Kidney (tissue), 14 donors: Measurements from ENCODE around the gene ATF7. TPM values are rescaled to one million over a fixed set of nuclear protein-coding genes. Genes with fewer than 3 reads are reported as not detected.

ENCODE experiments used
- DNase-seq, 5 donors: peaks; one replicate each; pipeline ENCODE4 v3.0.0-alpha.2; 2013 to 2020
- FAIRE-seq: peaks from 2 replicates; lab custom pipeline; 2012; peaks lifted over from hg19 to GRCh38; lab: Jason Lieb, UNC
- H3K27ac ChIP-seq, 2 donors: one replicate each; pipeline ENCODE4 v1.7.0; 2013; ENCODE audit warnings: low read depth in 2 of 2, low read length in 2 of 2, inconsistent platforms in 1 of 2
- H3K27me3 ChIP-seq: one replicate; pipeline ENCODE4 v1.7.1; 2013; ENCODE audit warnings: low read length, inconsistent platforms; ENCODE audit not compliant: control insufficient read depth, insufficient read depth
- H3K36me3 ChIP-seq, 3 donors: one replicate each; pipeline versions ENCODE4 v1.7.0 to v1.7.1; 2013; ENCODE audit warnings: low read length in 3 of 3, control low read depth in 1 of 3, inconsistent platforms in 1 of 3; ENCODE audit not compliant: insufficient read depth in 3 of 3, control insufficient read depth in 2 of 3
- H3K4me1 ChIP-seq, 3 donors: one replicate each; pipeline versions ENCODE4 v1.7.0 to v1.7.1; 2013; ENCODE audit warnings: low read length in 3 of 3, inconsistent platforms in 1 of 3, low read depth in 1 of 3; ENCODE audit not compliant: control insufficient read depth in 2 of 3, insufficient read depth in 2 of 3
- H3K4me3 ChIP-seq, 3 donors: one replicate each; pipeline versions ENCODE4 v1.7.0 to v1.8.1; 2013; ENCODE audit warnings: low read length in 3 of 3, control low read depth in 1 of 3, inconsistent platforms in 1 of 3
- H3K9ac ChIP-seq, 3 donors: one replicate each; pipeline versions ENCODE4 v1.7.0 to v1.7.1; 2013; ENCODE audit warnings: low read length in 3 of 3, control low read depth in 1 of 3, inconsistent platforms in 1 of 3
- H3K9me3 ChIP-seq, 3 donors: one replicate each; pipeline versions ENCODE4 v1.7.0 to v1.7.1; 2013; ENCODE audit warnings: low read length in 3 of 3, control low read depth in 1 of 3, inconsistent platforms in 1 of 3; ENCODE audit not compliant: control insufficient read depth in 2 of 3, insufficient read depth in 1 of 3
- intact Hi-C: fragments of 100-400 bp; cut with DNase I; formaldehyde crosslinking; loops from one replicate; pipeline ENCODE4 v1.11.1; 2022
- polyA plus RNA-seq: library from polyadenylated mRNA; stranded (reverse); fragments of 350-450 nt; fragmentation: Illumina TruSeq; extraction: RNeasy Lipid Tissue Mini Kit (QIAGEN cat#74804); gene quantifications from one replicate; pipeline ENCODE4 v1.2.3, GENCODE V29; 2014; ENCODE audit warnings: low read depth, low replicate concordance; ENCODE audit not compliant: insufficient read depth
- total RNA-seq: library from RNA; stranded (reverse); fragmentation: NEBNext Ultra II Directional; extraction: Animal tissue kit (Norgen Biotek cat#: 25700); gene quantifications from one replicate; pipeline ENCODE4 v1.2.1, GENCODE V29; 2021
- TF ChIP-seq, protein P1 (sequence below): IDR thresholded peaks from 3 replicates; pipeline ENCODE4 v1.5.1; 2012; ENCODE audit warnings: mild to moderate bottlenecking, moderate library complexity, borderline replicate concordance; ENCODE audit not compliant: insufficient read depth; ENCODE audit errors: extremely low read depth
- donor health status: control.
- donor health status: control.
- donor health status: control.
- donor health status: control.
- donor health status: control.
- donor health status: DM: yes; HTN: yes; CAD: no.
- donor health status: Normal renal cell carcinoma (clear cell type).

ATF7 gene
- total and polyA plus RNA-seq, 2 donors from 2014 or later = 16.2 to 54.7 TPM

DNA sequence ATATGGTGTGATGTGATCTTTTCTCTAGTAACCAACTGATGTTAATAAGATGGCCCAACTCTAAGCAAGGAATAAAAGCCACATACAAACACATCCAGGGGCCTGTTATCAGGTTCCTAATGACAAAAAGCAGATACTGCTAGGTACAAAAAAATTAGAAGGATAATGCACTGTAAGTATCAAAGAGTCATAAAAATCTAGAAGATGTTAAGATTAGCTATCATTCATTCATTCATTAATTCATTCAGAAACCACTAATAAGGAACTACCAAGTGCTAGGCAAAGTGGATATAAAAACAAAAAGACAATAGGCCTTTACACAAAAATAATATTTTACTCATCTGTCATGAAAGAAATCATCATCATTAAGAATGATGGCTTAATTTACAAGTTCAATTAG is 21.6 kb downstream of the ATF7 start:
- H3K4me1 ChIP-seq = peaks cover 0 to 4% (median 0%) of the 10 kb centered on the region in 3 donors
- no peak overlapping the region for H3K9ac ChIP-seq
- no peaks in the 10 kb centered on the region for H3K27me3 ChIP-seq
- H3K4me3 ChIP-seq = no peak overlapping the region
- H3K9me3 ChIP-seq = no peaks in the 10 kb centered on the region
- no peak overlapping the region for H3K27ac ChIP-seq
- TF ChIP-seq, protein P1, sequence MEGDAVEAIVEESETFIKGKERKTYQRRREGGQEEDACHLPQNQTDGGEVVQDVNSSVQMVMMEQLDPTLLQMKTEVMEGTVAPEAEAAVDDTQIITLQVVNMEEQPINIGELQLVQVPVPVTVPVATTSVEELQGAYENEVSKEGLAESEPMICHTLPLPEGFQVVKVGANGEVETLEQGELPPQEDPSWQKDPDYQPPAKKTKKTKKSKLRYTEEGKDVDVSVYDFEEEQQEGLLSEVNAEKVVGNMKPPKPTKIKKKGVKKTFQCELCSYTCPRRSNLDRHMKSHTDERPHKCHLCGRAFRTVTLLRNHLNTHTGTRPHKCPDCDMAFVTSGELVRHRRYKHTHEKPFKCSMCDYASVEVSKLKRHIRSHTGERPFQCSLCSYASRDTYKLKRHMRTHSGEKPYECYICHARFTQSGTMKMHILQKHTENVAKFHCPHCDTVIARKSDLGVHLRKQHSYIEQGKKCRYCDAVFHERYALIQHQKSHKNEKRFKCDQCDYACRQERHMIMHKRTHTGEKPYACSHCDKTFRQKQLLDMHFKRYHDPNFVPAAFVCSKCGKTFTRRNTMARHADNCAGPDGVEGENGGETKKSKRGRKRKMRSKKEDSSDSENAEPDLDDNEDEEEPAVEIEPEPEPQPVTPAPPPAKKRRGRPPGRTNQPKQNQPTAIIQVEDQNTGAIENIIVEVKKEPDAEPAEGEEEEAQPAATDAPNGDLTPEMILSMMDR = no peak
- FAIRE-seq (no peak), DNase-seq (no peak)
- intact Hi-C loops = no loop called here
- H3K36me3 ChIP-seq = peaks cover 0 to 4% (median 0%) of the 10 kb centered on the region in 3 donors

DNA sequence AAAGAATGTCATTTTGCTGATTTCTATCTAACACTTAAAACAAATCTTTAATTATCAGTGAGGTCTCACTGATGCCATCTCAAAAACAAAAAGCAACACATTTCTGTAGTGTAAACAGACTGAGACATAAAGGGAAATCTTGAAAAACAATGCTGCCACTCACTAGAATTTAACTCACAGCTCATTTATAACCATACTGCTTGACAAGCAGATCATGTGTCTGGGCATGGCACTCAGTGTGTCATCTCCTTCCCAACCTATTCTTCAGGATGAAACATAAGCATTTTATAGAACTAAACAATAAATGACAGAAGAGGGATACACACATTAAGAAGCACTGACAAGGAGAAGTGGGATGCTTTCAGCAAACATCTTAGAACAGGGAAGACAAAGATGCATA is 22.4 kb downstream of the ATF7 start:
- intact Hi-C loops = no loop called here
- Histone ChIP-seq H3K27ac (no peak overlapping the region), H3K9me3 (no peaks in the 10 kb centered on the region), H3K27me3 (no peaks in the 10 kb centered on the region), H3K36me3 (peaks cover 0 to 4% (median 0%) of the 10 kb centered on the region in 3 donors), H3K9ac (no peak overlapping the region), H3K4me1 (peaks cover 0 to 4% (median 0%) of the 10 kb centered on the region in 3 donors), H3K4me3 (no peak overlapping the region)
- DNase-seq (no peak), FAIRE-seq (no peak)
- TF ChIP-seq, protein P1 = no peak

DNA sequence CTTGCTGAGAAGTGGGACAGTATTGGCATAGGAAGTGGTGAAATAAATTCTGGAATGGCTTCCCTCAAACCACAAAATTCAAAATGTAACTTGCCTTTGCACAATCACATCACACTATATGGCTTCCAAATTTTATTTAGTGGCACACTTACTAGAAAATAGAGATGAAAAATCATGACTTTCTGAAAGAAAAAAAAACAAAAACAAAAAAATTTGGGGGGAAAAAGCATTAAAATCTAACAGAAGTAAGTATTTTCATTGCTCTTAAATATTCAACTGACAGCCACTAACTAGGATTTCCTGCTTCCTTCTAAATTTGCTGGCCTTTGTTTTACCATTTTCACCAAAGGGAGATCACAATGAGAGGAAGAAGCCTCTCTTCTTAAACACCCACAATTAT is 23.0 kb downstream of the ATF7 start:
- intact Hi-C loops = no loop called here

More for the DNA sequence above, 23.0 kb downstream of the ATF7 start:
- Histone ChIP-seq H3K36me3 (peaks cover 0 to 2% (median 0%) of the 10 kb centered on the region in 3 donors), H3K4me1 (peaks cover 0 to 4% (median 0%) of the 10 kb centered on the region in 3 donors), H3K4me3 (no peak overlapping the region), H3K9me3 (no peaks in the 10 kb centered on the region), H3K27me3 (no peaks in the 10 kb centered on the region), H3K9ac (no peak overlapping the region), H3K27ac (no peak overlapping the region)
- TF ChIP-seq, protein P1 = no peak
- DNase-seq (no peak), FAIRE-seq (no peak)
